ENCODE measurements around the gene SCIN.
"Not testable (repeated sequence)": the region's sequence is repeated elsewhere in the genome, so short reads cannot be mapped to it uniquely, and the experiment has no call there.

Gene SCIN

DNA sequence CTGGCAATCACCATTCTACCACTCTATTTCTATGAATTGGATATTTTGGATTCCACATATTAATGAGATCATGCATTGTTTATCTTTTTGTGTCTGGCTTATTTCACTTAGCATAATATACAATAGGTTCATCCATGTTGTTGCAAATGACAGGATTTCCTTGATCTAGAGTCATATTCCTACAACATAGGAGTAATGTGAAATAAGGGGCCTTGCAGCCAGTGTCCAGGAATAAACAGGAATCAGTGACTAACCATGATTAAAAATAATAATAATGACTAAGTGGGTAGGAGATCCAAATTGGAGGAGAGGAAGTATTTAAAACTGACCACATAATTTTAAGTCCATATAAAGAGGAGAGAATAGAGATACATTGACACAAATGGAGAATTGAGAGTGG lies 49.9 kb downstream of the SCIN start:
- DNase-seq: no peak

DNA sequence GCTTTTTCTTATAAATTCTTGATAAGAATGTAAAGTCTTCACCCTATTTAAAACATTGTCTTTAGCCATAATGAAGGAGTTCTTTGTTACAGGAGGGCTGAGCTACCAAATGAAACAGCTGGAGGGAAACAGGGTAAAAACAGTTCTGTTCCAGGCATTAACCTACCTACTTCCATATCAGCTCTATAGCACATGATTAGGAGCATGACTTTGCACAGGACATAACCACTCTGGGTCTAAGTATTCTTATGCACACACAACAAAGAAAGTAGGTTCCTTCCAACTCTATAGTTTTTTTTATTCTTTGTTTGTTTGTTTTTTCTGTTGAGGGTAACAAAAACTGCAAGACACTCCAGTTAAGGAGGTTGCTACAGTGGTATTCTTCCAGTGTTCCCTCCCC lies 52.7 kb downstream of the SCIN start:
- no peak for DNase-seq

DNA sequence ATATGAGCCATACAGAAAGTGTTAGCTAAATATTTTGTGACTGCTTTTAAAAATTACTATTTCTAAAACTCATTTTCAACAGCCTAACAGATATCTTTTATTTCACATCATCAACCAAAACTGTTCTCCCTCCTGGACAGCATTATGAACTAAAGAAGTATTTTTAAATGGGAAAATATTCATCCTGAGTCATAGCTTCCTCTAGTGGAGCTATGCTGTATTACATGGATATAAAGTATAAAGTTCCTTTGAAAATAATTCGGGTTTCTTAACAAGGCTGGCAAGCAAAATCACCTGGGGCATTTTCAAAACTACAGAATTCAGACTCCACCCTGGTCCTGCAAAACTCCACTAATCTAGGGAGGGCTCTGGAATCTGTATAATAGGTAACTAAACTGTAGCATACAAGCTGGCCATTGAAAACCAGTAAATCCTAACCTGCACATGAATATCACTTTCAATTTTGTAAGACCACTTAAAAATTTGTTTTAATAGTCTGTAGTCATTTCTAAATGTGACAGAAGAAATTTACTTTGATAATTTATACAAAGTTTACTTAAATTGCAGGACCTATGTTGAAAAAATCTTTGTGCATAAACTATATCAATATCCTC lies 53.5 kb downstream of the SCIN start:
- DNase-seq: peak; percentile 24 to 43

DNA sequence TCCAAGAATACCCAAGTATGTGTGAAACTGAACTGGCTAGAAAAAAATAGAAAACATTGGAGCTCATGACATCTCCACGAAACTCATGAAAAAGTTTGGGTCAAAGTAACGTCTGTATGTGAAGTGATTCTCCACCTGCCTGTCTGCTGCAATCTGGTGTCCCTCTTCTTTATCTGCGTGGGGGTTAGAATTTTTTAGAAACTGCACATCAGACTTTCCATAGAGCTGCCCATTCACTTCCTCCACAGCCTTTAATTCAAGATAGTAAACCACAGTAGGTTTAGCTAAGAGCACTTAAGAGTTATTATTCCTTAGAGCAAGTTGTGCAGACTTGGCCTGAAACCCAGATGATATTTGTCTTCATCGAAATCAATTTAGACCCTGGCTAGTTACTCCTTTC lies 55.3 kb downstream of the SCIN start:
- DNase-seq: no peak

GRCh38 chr7:12629816-12630512 lies 59.4 kb downstream of the SCIN start:
- DNase-seq: no peak

DNA sequence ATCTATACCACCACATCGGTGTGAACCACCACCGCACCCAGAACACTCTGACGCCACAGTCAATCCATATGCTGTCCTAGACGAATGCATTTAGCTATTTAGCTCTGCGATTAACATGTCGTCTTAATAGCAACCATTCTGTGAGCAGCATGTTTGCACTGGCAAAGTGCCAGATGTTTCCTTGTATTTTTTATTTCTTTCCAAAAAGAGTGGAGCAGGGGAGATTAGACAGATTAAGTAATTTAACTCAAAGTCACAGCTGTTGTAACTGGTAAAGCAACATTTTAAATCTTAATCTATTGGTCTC lies 59.9 kb downstream of the SCIN start:
- peak in 1 of 2 experiments; percentile 43 for DNase-seq

DNA sequence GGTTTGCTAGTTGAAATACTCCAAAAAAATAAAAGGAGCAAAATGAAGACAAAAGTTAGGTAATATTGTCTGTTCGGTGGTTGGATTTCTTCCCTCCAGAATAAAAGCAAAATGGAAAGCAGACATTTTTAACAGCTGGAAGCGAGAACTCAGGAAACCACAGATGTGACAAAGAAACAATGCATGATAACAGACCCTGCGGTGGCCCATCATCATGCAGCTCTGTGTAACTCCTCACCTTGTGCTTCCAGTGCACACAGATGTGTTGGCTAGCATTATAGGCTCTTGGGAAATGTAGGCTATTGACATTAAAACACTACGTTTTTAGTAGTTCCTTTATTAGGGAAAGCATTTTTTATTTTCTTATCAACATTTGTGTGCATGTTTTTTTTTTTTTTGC lies 63.1 kb downstream of the SCIN start:
- DNase-seq: no peak

- DNase-seq: no peak
Measured at GRCh38 chr7:12635830-12636229, 65.3 kb downstream of the SCIN start.

DNA sequence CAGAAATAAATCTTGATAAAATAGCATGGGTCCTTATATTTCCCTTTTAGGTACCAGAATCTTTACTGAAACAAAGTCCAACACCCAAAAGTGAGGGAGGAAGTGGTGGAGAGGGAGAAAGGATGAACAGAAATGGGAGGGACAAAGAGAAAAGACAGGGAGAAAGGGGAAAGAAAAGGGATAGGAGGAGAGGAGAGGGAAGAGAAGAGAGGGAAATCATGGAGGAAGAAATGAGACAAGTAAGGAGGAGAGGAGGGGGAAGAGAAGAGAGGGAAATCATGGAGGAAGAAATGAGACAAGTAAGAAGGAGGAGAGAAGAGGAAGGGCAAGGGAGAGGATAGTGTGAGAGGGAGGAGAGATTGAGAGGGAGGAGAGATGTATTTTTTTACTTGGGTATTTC lies 66.8 kb downstream of the SCIN start:
- no peak for DNase-seq

GRCh38 chr7:12637819-12638592 lies 67.5 kb downstream of the SCIN start:
- peak; percentile 14 to 56 for DNase-seq

DNA sequence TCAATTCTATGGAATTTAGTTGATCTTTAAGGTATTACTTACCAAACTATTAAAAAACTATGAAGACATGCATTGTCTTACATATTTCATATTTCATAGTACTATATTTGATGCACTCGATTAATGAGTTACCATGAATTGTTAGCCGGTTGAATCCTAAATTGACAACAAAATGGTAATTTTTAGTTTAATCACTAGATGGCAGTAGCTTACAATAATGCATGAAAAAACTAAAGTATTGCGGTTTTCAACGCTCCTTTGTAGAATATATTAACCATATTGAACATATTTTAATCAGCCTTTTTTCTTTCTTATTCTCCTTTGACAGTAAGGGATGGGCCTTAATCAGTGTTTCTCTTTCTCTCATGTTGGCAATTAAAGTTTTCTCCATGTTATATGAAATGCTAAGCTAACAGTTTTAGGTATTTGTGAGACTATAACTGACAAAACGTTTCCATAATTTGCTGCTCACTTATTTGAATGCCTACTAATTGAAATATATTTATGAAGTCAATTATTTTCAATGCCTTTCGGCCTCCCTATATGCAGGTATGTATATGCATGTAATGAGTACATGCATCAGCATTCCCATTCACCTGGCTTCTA lies 68.4 kb downstream of the SCIN start:
- peak; percentile 7 to 77 for DNase-seq

- no peak for DNase-seq
Measured at GRCh38 chr7:12640299-12641096, 70.0 kb downstream of the SCIN start.

GRCh38 chr7:12641196-12641595 lies 70.7 kb downstream of the SCIN start:
- no peak for DNase-seq

DNA sequence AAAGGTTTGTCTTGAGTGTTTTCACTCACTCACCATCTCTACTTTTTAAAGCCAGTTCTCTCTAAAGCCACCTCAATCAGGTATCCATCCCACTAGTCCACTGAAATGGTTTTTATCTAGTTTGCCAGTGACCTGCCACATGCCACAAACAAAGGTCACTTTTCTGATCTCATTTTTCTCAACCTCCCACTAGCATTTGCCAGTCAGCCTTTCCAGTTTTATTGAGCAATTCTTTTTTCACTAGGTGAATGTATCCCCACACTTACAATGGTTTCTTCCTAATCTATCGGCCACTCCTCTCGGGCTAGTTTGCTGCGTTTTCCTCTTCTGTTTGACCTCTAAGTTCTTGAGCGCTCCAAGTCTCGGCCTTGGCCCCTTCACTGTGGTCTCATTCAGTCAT lies 72.0 kb downstream of the SCIN start:
- DNase-seq: no peak

GRCh38 chr7:12643001-12643643 lies 72.6 kb downstream of the SCIN start:
- no peak for DNase-seq

GRCh38 chr7:12643644-12644043 lies 73.1 kb downstream of the SCIN start:
- DNase-seq: no peak

DNA sequence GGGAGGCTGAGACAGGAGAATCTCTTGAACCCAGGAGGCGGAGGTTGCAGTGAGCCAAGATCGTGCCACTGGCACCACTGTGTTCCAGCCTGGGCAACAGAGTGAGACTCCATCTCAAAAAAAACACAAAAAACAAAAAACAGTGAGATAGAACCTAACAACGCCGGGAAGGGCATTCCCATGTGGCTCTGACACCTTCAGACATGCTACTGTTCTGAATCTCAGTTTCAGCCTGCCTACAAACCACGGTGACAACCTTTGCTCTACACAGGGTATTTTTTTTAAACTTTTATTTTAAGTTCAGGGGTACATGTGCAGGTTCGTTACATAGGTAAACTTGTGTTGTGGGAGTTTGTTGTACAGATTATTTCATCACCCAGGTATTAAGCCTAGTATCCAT lies 74.7 kb downstream of the SCIN start:
- DNase-seq: not testable (repeated sequence)

GRCh38 chr7:12646139-12646538 lies 75.6 kb downstream of the SCIN start:
- DNase-seq: no peak

GRCh38 chr7:12647364-12648219 lies 77.1 kb downstream of the SCIN start:
- DNase-seq: no peak

DNA sequence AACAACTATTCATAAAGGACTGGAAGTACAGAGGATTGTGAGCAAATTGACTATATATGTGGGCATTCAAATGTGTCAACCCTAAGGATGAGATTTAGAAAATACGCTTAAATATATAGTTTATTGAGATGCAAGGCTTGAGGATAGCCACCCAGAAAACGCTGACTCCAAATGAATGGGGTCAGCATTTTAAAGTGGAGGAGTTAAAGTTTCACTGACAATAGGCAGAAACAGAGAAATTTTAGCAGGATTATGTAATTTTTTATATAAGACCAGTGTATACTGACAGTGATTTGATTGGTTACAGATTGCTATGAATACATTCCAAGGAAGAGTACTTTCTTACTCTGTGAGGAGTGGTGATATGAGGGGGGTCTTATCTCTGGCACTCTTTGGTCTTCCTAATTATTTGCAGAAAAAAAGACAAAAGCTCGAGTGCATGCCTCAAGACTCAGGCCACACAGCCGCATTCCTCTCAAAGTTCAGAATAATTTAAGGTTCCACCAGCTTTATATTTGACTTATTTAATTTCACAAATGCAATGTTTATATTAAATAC lies 78.3 kb downstream of the SCIN start:
- DNase-seq: no peak

DNA sequence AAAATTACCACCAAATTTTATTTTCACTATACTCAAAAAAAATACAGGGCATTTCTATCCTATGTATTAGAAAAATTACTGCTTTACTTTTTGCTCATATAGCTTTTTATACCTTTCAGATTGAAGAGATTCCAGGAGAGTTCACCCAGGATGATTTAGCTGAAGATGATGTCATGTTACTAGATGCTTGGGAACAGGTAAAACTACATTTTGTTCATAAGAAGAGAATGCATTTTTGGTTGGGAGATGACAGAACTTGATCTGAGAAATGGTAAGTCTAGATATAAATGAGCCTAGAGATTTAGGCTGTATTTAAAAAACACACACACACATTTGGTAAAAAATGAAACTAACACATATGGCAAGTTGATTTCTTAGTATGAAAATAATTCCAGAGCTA lies 78.8 kb downstream of the SCIN start:
- no peak for DNase-seq
